T-helper 17 cell (primary cell): Measurements from ENCODE around the gene YIPF1. TPM values are rescaled to one million over a fixed set of nuclear protein-coding genes. Genes with fewer than 3 reads are reported as not detected.

Experiments
- ATAC-seq: fragments of 150-1000 bp; cut with Tn5 transposase; 2 replicates; pipeline ENCODE4 v1.10.0; 2021; ENCODE audit warnings: mild to moderate bottlenecking, moderate library complexity
- DNase-seq, 3 donors: peaks; one replicate each; pipeline versions ENCODE4 v3.0.0 to v3.0.0-alpha.2; 2020 to 2021
- H3K9me3 ChIP-seq: one replicate; pipeline ENCODE4 v1.7.0; 2013; ENCODE audit warnings: low read length, mild to moderate bottlenecking; ENCODE audit not compliant: control insufficient read depth, poor library complexity, severe bottlenecking
- H3K27ac Mint-ChIP-seq: one replicate; pipeline ENCODE4 v1.8.0; 2022; ENCODE audit warnings: mild to moderate bottlenecking, moderate library complexity, mixed read lengths
- H3K27me3 Mint-ChIP-seq: one replicate; pipeline ENCODE4 v1.8.0; 2022; ENCODE audit warnings: mixed read lengths
- H3K36me3 Mint-ChIP-seq: one replicate; pipeline ENCODE4 v1.8.0; 2022; ENCODE audit warnings: low read depth, mixed read lengths
- H3K4me1 Mint-ChIP-seq: one replicate; pipeline ENCODE4 v1.8.0; 2022; ENCODE audit warnings: mild to moderate bottlenecking, mixed read lengths
- H3K4me3 Mint-ChIP-seq: one replicate; pipeline ENCODE4 v1.8.0; 2022; ENCODE audit warnings: mild to moderate bottlenecking, moderate library complexity, mixed read lengths
- total RNA-seq, 4 donors: library from RNA in 2 of 4; stranded (reverse) in 2 of 4; gene quantifications; one replicate each; pipeline ENCODE4 v1.2.3 and lab custom pipeline; 2022 to 2026

YIPF1 gene
- total RNA-seq: 10 to 100 TPM in 1 of 2 donors, 1 to 10 TPM in 1; 8.8 to 10.3 TPM
- 15.0 to 21.7 reads per million in 2 donors for total RNA-seq (lab: John Stamatoyannopoulos, UW)

GRCh38 chr1:53889304-53890298, at the start of gene YIPF1:
Gene YIPF1 (minus strand): TSS chr1:53889797. CDS start chr1:53888937, 860 bp downstream.
- Mint-ChIP-seq H3K27me3 (peaks cover 2% of the 10 kb centered on the region), H3K36me3 (peaks cover 2% of the 10 kb centered on the region), H3K4me3 (peak within 1 kb of the TSS; percentile 97), H3K4me1 (peaks cover 33% of the 10 kb centered on the region), H3K27ac (peak within 1 kb of the TSS; percentile 95)
- ATAC-seq (peak; percentile 99), DNase-seq (peak; percentile 62 to 80 (median 74))
- H3K9me3 ChIP-seq: no peaks in the 10 kb centered on the region

GRCh38 chr1:53938136-53938830, 48.7 kb upstream of the YIPF1 start:
- Mint-ChIP-seq H3K4me1 (peaks cover 16% of the 10 kb centered on the region), H3K27me3 (no peaks in the 10 kb centered on the region), H3K27ac (peak overlapping the region; percentile 56), H3K36me3 (no peaks in the 10 kb centered on the region), H3K4me3 (no peak overlapping the region)
- ATAC-seq: no peak
- no peaks in the 10 kb centered on the region for H3K9me3 ChIP-seq
- no peak for DNase-seq

GRCh38 chr1:53936430-53936829, 46.8 kb upstream of the YIPF1 start:
- no peaks in the 10 kb centered on the region for H3K9me3 ChIP-seq
- H3K36me3 Mint-ChIP-seq: no peaks in the 10 kb centered on the region
- H3K4me1 Mint-ChIP-seq: peaks cover 8% of the 10 kb centered on the region
- H3K27me3 Mint-ChIP-seq: no peaks in the 10 kb centered on the region
- no peak overlapping the region for H3K4me3 Mint-ChIP-seq
- no peak overlapping the region for H3K27ac Mint-ChIP-seq
- DNase-seq: no peak
- ATAC-seq: no peak

DNA sequence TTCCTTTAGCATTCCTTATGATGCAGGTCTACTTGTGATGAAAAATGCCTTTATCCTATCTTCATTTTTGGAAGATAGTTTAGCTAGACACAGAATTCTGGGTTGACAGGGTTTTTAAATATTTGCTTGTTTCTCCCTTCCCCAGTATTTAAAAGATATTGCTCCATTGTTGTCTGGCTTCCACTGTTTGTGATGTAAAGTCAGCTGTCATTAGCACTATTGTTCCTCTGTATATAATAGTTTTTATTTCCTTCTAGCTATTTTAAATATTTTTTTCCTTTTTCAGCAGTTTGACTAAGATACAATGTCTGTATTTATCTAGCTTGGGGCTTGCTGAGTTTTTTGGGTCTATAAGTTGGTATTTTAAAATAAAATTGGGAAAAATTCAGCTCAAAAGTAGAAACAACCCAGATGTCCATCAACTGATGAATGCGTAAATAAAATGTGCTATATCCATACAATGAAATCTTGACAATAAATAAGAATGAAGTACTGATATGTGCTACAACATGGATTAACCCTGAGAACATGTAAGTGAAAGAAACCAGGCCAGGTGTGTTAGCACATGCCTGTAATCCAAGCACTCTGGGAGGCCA, 44.7 kb upstream of the YIPF1 start:
- H3K4me3 Mint-ChIP-seq: no peak overlapping the region
- ATAC-seq (no peak), DNase-seq (no peak)
- no peak overlapping the region for H3K27ac Mint-ChIP-seq
- no peaks in the 10 kb centered on the region for H3K27me3 Mint-ChIP-seq
- H3K36me3 Mint-ChIP-seq: peaks cover 4% of the 10 kb centered on the region
- peaks cover 5% of the 10 kb centered on the region for H3K4me1 Mint-ChIP-seq
- H3K9me3 ChIP-seq: no peaks in the 10 kb centered on the region

GRCh38 chr1:53931523-53931922, 41.9 kb upstream of the YIPF1 start:
- no peaks in the 10 kb centered on the region for H3K9me3 ChIP-seq
- H3K27me3 Mint-ChIP-seq: no peaks in the 10 kb centered on the region
- H3K36me3 Mint-ChIP-seq: peaks cover 7% of the 10 kb centered on the region
- no peak for ATAC-seq
- H3K4me1 Mint-ChIP-seq: peaks cover 5% of the 10 kb centered on the region
- no peak overlapping the region for H3K27ac Mint-ChIP-seq
- no peak overlapping the region for H3K4me3 Mint-ChIP-seq
- DNase-seq: no peak

GRCh38 chr1:53930932-53931331, 41.3 kb upstream of the YIPF1 start:
- H3K27ac Mint-ChIP-seq: no peak overlapping the region
- no peak for DNase-seq
- H3K27me3 Mint-ChIP-seq: no peaks in the 10 kb centered on the region
- peaks cover 7% of the 10 kb centered on the region for H3K36me3 Mint-ChIP-seq
- no peak for ATAC-seq
- peaks cover 5% of the 10 kb centered on the region for H3K4me1 Mint-ChIP-seq
- no peaks in the 10 kb centered on the region for H3K9me3 ChIP-seq
- no peak overlapping the region for H3K4me3 Mint-ChIP-seq

DNA sequence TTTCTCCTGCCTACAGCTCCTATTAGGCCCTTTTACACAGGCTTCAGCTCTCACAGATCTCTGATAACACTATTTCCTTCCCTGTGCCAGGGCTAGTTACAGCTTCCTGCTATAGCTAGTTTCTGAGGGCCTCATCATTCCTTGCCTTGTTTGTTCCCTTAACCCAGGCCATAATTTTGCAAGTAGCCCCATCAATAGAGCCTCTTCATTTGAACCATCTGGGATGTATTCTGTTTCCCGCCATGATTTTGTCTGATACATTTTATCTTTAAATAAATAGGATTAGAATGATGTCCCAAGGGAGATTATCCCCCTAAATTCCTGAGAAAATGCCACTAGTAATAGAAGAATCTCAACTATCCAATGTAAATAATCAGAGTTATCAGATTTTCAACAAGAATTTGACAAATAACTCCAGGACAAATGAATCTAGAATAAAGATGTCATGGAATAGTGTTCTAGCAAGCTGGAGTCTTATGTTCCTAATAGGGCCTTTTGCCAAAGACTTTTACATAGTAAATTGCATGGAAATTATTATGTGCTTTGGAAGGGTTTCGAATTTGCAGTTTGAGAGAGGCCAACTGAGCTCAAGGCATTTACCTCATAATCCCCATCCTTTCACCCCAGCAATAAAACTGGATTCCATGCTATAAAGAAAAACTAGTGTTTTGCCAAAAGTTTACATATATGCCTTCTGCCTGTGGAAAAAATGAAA, 39.8 kb upstream of the YIPF1 start:
- DNase-seq: no peak
- H3K4me1 Mint-ChIP-seq: peaks cover 5% of the 10 kb centered on the region
- H3K36me3 Mint-ChIP-seq: peaks cover 7% of the 10 kb centered on the region
- H3K4me3 Mint-ChIP-seq: no peak overlapping the region
- H3K27ac Mint-ChIP-seq: peak overlapping the region; percentile 37
- H3K27me3 Mint-ChIP-seq: no peaks in the 10 kb centered on the region
- H3K9me3 ChIP-seq: no peaks in the 10 kb centered on the region
- ATAC-seq: no peak

DNA sequence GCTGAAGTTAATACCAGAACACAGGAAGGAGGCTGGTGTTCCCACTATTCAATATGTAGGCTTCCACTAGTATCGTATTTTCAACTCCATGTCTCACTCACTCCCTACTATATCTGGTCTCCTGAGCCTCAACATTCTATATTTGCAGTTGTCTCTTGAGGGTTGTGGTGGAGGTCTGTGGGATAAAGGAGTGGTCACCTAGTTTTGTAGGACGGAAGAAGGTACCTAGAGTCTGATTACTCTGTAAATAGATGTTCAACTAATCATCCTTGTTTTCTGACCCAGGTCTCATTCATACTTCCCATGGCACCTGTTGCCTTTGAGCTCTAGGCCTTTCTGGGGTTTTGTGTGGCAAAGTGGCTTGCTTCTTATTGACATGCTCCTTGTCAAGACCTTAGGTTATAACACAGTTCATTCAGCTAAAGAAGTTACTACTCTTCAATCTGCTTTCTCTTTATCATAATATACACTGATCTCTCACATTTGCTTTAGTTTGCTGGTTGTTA, 37.8 kb upstream of the YIPF1 start:
- Mint-ChIP-seq H3K27me3 (no peaks in the 10 kb centered on the region), H3K27ac (peak overlapping the region; percentile 24), H3K36me3 (peaks cover 7% of the 10 kb centered on the region), H3K4me3 (no peak overlapping the region), H3K4me1 (peaks cover 5% of the 10 kb centered on the region)
- ATAC-seq: no peak
- H3K9me3 ChIP-seq: no peaks in the 10 kb centered on the region
- no peak for DNase-seq

DNA sequence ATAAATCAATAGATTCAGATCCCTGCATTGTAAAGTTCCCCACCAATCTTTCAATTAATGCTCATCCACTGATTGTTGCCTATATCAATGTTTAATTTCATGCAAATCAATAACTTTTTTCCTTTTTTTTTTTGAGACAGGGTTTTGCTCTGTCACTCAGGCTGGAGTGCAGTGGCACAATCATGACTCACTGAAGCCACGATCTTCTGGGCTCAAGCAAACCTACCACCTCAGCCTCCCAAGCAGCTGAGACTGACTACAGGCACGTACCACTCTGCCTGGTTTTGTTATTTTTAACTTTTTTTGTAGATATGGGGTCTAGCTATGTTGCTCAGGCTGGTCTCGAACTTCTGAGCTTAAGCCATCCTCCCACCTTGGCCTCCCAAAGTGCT, 30.1 kb upstream of the YIPF1 start:
- ATAC-seq: no peak

GRCh38 chr1:53918343-53918742, 28.7 kb upstream of the YIPF1 start:
- H3K27ac Mint-ChIP-seq: no peak overlapping the region
- peaks cover 2% of the 10 kb centered on the region for H3K36me3 Mint-ChIP-seq
- H3K9me3 ChIP-seq: no peaks in the 10 kb centered on the region
- no peak overlapping the region for H3K4me3 Mint-ChIP-seq
- DNase-seq: no peak
- no peaks in the 10 kb centered on the region for H3K27me3 Mint-ChIP-seq
- no peak for ATAC-seq
- H3K4me1 Mint-ChIP-seq: peaks cover 5% of the 10 kb centered on the region

More for the DNA sequence above, 30.1 kb upstream of the YIPF1 start:
- Mint-ChIP-seq H3K27me3 (no peaks in the 10 kb centered on the region), H3K4me1 (peaks cover 5% of the 10 kb centered on the region), H3K36me3 (peaks cover 2% of the 10 kb centered on the region), H3K4me3 (no peak overlapping the region), H3K27ac (peak overlapping the region; percentile 73)
- DNase-seq: no peak
- no peaks in the 10 kb centered on the region for H3K9me3 ChIP-seq

DNA sequence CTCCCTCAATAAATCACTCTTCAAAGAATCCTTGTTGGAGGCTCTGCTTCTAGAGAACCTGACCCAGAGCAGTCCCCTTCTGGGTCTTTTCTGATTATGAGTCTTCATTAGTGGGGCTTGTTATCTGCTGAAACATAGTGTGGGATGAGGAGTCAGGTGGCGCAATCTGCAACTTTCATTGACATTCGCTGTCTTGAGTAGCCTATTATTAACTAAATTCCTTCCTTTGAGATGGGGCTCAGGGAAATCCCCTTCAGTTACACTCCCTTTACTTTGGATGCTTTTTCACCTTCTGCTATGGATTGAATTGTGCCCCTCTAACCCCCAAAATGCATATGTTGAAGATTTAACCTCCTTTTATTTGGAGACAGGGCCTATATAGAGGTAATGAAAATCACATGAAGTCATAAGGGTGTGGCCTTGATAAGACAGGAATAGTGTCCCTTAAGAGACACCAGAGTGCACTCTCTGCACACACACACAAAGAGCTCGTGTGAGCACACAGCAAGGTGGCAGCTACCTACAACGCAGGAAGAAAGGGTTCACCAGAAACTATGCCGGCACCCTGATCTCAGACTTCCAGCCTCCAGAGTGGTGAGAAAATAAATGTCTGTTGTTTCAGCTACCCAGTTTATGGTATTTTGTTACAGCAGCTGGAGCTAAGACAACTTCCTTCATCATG, 23.9 kb upstream of the YIPF1 start:
- Mint-ChIP-seq H3K4me3 (no peak overlapping the region), H3K36me3 (peaks cover 6% of the 10 kb centered on the region), H3K27me3 (no peaks in the 10 kb centered on the region), H3K4me1 (no peaks in the 10 kb centered on the region), H3K27ac (no peak overlapping the region)
- ATAC-seq (no peak), DNase-seq (no peak)
- no peaks in the 10 kb centered on the region for H3K9me3 ChIP-seq

DNA sequence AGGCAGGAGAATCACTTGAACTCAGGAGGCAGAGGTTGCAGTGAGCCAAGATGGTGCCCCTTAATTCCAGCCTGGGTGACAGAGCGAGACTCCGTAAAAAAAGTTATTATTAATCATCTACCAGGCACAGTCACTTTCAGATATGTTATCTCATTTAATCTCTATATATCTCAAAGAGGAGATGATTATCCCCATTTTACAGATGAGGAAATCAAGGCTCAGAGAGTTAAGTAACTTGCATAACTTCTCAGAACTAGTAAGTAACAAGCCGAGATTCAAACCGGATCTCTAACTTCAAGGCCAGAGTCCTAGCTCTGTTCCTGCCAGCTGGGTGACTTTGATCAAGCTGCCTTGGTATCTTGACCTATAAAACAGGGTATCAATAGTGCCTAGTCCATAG, 21.8 kb upstream of the YIPF1 start:
- DNase-seq (no peak), ATAC-seq (no peak)
- Mint-ChIP-seq H3K36me3 (peaks cover 4% of the 10 kb centered on the region), H3K27ac (no peak overlapping the region), H3K4me3 (no peak overlapping the region), H3K4me1 (no peaks in the 10 kb centered on the region), H3K27me3 (no peaks in the 10 kb centered on the region)
- H3K9me3 ChIP-seq: no peaks in the 10 kb centered on the region
